Osteoblast (primary cell): ENCODE measurements around the gene MYO18B. TPM values are rescaled to one million over a fixed set of nuclear protein-coding genes. Genes with fewer than 3 reads are reported as not detected.

Experiments used
- DNase-seq: peaks from one replicate; pipeline ENCODE4 v3.0.0; 2011; ENCODE audit warnings: low spot score, mixed read lengths; ENCODE audit not compliant: insufficient read length; ENCODE audit errors: missing footprints
- H2AFZ ChIP-seq: 2 replicates; pipeline ENCODE4 v1.6.0; 2011; ENCODE audit warnings: mild to moderate bottlenecking, low read length
- H3K27ac ChIP-seq: 2 replicates; pipeline ENCODE4 v1.5.1; 2011; ENCODE audit warnings: mild to moderate bottlenecking, low read depth, low read length, moderate library complexity
- H3K27me3 ChIP-seq: 2 replicates; pipeline ENCODE4 v1.6.0; 2012; ENCODE audit warnings: mild to moderate bottlenecking, control low read depth, inconsistent platforms, low read length, moderate library complexity; ENCODE audit not compliant: insufficient read depth
- H3K36me3 ChIP-seq: 2 replicates; pipeline ENCODE4 v1.5.1; 2011; ENCODE audit warnings: mild to moderate bottlenecking, low read length, control low read depth, moderate library complexity; ENCODE audit not compliant: insufficient read depth
- H3K4me1 ChIP-seq: 2 replicates; pipeline ENCODE4 v1.5.1; 2011; ENCODE audit warnings: mild to moderate bottlenecking, low read length, control low read depth, moderate library complexity; ENCODE audit not compliant: insufficient read depth
- H3K4me2 ChIP-seq: 2 replicates; pipeline ENCODE4 v1.6.0; 2011; ENCODE audit warnings: mild to moderate bottlenecking, low read length; ENCODE audit not compliant: insufficient read depth
- H3K4me3 ChIP-seq: fragments of 200-600 bp; sonication (generic); 3 replicates; pipeline ENCODE4 v1.5.1; 2012; ENCODE audit warnings: mild to moderate bottlenecking, low read length, inconsistent platforms; ENCODE audit not compliant: insufficient read depth
- H3K79me2 ChIP-seq: 2 replicates; pipeline ENCODE4 v1.6.0; 2012; ENCODE audit warnings: mild to moderate bottlenecking, low read length, control low read depth, inconsistent platforms; ENCODE audit not compliant: insufficient read depth
- H3K9me3 ChIP-seq: 2 replicates; pipeline ENCODE4 v1.5.1; 2011; ENCODE audit warnings: low read depth, low read length, control low read depth
- H4K20me1 ChIP-seq: 2 replicates; pipeline ENCODE4 v1.6.0; 2012; ENCODE audit warnings: mild to moderate bottlenecking, low read length, control low read depth; ENCODE audit not compliant: insufficient read depth
- CTCF ChIP-seq: IDR thresholded peaks from 2 replicates; pipeline ENCODE4 v1.5.1; 2011; ENCODE audit warnings: mild to moderate bottlenecking, low read depth, low read length, moderate library complexity; ENCODE audit errors: extremely low read depth
- total RNA-seq: library from RNA; depleted of rRNA; stranded (reverse); fragments of >200 nt; gene quantifications from 2 replicates; pipeline ENCODE4 v1.2.3, GENCODE V29; 2012

MYO18B gene
- total RNA-seq, 1 donor, result under 0.01 TPM

GRCh38 chr22:25939384-25939783 lies 197.4 kb downstream of the MYO18B start:
- DNase-seq, result no peak
- Histone ChIP-seq H3K9me3 (no peaks in the 10 kb centered on the region), H4K20me1 (no peaks in the 10 kb centered on the region), H3K27me3 (peaks cover 4% of the 10 kb centered on the region), H3K79me2 (no peaks in the 10 kb centered on the region), H3K27ac (no peak overlapping the region), H3K4me3 (no peak overlapping the region), H3K36me3 (no peaks in the 10 kb centered on the region), H3K4me2 (no peak overlapping the region), H2AFZ (no peak overlapping the region), H3K4me1 (no peaks in the 10 kb centered on the region)
- TF ChIP-seq CTCF, result no peak

GRCh38 chr22:25940479-25940878 lies 198.5 kb downstream of the MYO18B start:
- no peaks in the 10 kb centered on the region for H3K79me2 ChIP-seq
- no peaks in the 10 kb centered on the region for H3K4me1 ChIP-seq
- no peak overlapping the region for H3K27ac ChIP-seq
- peaks cover 4% of the 10 kb centered on the region for H3K27me3 ChIP-seq
- no peak for TF ChIP-seq CTCF
- H3K9me3 ChIP-seq, result no peaks in the 10 kb centered on the region
- H2AFZ ChIP-seq, result no peak overlapping the region
- H3K4me3 ChIP-seq, result no peak overlapping the region
- no peak overlapping the region for H3K4me2 ChIP-seq
- no peaks in the 10 kb centered on the region for H4K20me1 ChIP-seq
- DNase-seq, result no peak
- H3K36me3 ChIP-seq, result no peaks in the 10 kb centered on the region

- Histone ChIP-seq H4K20me1 (no peaks in the 10 kb centered on the region), H3K27me3 (peaks cover 4% of the 10 kb centered on the region), H2AFZ (no peak overlapping the region), H3K4me2 (no peak overlapping the region), H3K27ac (no peak overlapping the region), H3K79me2 (no peaks in the 10 kb centered on the region), H3K9me3 (no peaks in the 10 kb centered on the region), H3K4me1 (no peaks in the 10 kb centered on the region), H3K4me3 (no peak overlapping the region), H3K36me3 (no peaks in the 10 kb centered on the region)
- no peak for TF ChIP-seq CTCF
- no peak for DNase-seq
These were observed 199.5 kb downstream of the MYO18B start for GRCh38 chr22:25941365-25941960.

- H4K20me1 ChIP-seq, result no peaks in the 10 kb centered on the region
- H3K36me3 ChIP-seq, result no peaks in the 10 kb centered on the region
- no peaks in the 10 kb centered on the region for H3K4me1 ChIP-seq
- no peak overlapping the region for H2AFZ ChIP-seq
- no peak overlapping the region for H3K4me2 ChIP-seq
- H3K27me3 ChIP-seq, result peaks cover 4% of the 10 kb centered on the region
- H3K27ac ChIP-seq, result no peak overlapping the region
- no peak for DNase-seq
- no peak overlapping the region for H3K4me3 ChIP-seq
- H3K79me2 ChIP-seq, result no peaks in the 10 kb centered on the region
- no peaks in the 10 kb centered on the region for H3K9me3 ChIP-seq
- TF ChIP-seq CTCF, result no peak
These were observed 200.3 kb downstream of the MYO18B start for GRCh38 chr22:25942115-25942855.
